Measurements from ENCODE around the gene NSD2. TPM values are rescaled to one million over a fixed set of nuclear protein-coding genes. Genes with fewer than 3 reads are reported as not detected.

The NSD2 gene
- total RNA-seq, 4 donors from 2014 or later = 19.1 to 33.1 (median 28.8) TPM

GRCh38 chr4:1978741-1979476 lies 107.7 kb downstream of the NSD2 start:
- ATAC-seq (ENCODE audit: low FRiP score) = no peak
- DNase-seq (ENCODE audit: low spot score) = no peak

DNA sequence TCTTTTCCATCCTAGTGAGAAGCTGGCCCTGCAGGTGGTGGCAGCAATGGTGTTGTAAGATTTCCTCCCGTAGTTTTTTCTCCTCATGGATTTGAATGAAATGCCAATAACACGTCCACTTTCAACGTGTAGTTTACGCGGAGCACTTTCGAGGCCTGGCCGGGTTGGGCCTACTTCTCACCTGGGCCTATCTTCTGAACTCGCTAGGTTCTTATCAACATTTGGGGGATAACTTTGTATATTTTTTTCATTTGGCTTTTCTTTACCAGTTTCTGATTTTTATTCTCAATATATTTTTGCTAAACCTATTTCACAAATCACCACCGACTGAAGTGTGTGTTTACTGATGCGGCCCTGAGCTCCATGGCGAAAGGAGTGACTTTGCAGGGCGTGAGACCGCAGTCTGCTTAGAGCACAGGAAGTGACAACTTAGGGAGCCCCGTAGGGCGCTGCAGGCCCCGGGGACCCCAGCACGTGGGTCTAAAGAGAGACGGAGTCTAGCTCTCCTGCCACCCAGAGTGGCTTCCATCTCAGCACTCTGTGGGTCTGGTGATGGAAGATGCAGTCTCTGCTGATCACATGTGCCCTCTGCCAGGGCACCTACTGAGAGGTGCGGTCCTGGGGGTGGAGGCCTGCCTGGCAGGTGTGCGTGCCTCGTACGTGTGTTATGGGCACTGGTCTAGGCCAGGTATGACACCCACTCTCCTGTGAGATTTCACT lies 108.4 kb downstream of the NSD2 start:
- ATAC-seq (ENCODE audit: low FRiP score) (no peak), DNase-seq (ENCODE audit: low spot score) (no peak)
- TF ChIP-seq CTCF (IDR thresholded peaks at IDR 0.05) = no peak

More at GRCh38 chr4:1978741-1979476, 107.7 kb downstream of the NSD2 start:
- no peak for TF ChIP-seq CTCF (IDR thresholded peaks at IDR 0.05)

DNA sequence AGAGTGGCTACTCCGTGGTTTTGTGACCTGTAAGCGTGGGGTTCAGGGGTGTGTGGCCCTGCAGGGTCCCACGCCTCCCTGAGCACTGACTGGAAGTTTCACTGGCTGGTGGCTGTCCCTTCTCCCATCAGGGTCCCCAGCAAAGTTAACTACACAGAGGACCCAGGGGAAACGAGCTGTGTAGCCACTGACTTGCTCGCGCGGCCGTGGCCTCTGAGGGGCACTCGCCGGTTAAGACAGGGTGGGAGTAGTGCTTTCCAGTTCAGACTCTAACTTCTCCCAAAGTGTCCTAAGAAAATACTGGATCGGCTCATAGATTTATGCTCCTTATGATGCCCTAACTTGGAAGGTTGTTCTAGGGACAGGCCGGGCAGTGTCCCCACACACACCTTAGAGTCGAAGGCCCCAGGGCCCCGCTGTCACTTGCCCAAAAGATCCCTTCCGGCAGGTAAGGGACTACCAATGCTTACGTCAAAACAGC lies 109.4 kb downstream of the NSD2 start:
- ATAC-seq (ENCODE audit: low FRiP score) (no peak), DNase-seq (ENCODE audit: low spot score) (no peak)
- TF ChIP-seq CTCF (IDR thresholded peaks at IDR 0.05) = no peak

DNA sequence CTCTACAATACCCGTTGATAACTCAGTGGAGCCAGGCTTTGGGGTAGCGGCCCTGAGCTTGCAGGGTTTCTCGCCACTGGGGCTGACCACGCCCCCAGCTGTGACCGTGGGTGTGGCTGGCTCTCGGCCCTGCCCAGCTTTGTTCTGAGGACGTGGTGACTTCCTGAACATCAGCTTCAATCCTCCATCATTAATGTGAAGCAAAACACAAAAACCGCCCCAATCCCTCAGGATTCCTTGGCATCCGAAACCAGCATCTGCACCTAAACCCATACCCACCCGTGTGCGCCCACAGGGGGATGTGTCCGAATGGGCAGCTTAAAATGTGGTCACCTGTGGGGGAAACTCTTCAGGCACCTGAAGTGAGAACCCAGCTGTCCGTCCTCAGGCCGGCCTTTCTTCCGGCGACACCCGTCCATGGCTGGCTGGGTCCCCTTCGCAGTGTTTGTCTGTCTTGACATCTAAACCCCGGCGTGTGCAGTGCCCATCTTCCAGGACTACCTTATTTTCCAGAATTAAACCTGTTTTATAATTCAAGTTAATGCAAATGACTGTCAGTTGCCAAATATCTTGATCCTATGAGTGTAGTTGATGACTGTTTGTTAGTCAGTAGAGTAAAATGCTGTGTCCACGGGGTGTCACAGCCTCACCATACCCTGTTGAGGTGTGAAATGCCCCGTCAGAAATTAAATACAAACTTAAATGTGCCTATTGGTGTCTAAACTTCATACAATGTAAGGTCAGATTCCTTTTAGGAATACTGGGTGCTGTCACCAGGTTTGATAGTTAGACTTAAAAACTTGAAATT lies 110.3 kb downstream of the NSD2 start:
- no peak for TF ChIP-seq CTCF (IDR thresholded peaks at IDR 0.05)
- DNase-seq (ENCODE audit: low spot score) = no peak
- ATAC-seq (ENCODE audit: low FRiP score) = no peak

DNA sequence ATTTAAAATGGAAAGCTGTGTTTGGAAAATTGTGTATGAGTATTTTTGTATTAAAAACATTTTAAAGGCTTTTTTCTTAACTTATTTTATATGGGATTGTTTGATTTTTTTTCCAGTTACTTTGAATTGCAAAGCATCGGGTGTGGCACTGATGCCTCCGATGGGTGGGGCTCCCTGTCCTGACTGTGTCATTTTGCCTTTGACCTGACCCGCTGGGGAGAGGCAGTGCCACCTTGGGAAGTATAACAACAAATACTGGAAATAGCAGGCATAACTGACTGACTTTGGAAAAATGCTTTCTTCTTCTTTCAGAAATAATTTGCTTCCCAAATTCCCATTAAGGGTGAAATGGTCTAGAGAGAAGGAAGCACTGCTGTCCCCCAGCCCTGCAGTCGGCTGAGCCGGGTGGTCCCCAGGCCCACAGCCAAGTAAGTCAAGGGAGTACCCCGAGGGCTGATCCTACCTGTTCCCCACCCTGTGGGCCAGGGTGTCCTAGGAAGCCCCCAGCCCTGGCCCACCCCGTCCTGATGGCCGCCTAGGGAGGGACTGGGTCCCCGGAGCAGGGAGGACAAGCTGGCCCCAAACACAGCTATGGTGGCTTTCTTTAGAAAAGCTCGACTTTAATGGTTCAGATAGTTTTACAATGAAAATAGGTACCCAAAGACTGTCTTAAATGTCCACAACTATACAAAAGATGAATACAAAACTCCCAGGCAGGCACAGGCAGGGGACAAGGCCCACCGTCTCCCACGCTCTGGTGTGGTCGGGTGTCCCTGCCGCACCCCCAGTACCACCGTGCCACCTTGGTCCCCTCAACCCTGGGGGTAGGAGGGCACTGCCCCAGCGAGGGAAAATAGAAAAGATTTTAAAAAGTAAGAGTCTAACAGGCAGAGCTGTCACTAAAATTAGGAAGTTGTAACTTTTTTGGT lies 111.2 kb downstream of the NSD2 start:
- DNase-seq (ENCODE audit: low spot score) (no peak), ATAC-seq (ENCODE audit: low FRiP score) (no peak)
- TF ChIP-seq CTCF (IDR thresholded peaks at IDR 0.05) = no peak
